ENCODE data around the gene ZRANB3.
A peak's percentile ranks its signal among the peaks of the same experiment; 100 is the strongest.
"Not testable (repeated sequence)": the region's sequence is repeated elsewhere in the genome, so short reads cannot be mapped to it uniquely, and the experiment has no call there.

Gene ZRANB3

DNA sequence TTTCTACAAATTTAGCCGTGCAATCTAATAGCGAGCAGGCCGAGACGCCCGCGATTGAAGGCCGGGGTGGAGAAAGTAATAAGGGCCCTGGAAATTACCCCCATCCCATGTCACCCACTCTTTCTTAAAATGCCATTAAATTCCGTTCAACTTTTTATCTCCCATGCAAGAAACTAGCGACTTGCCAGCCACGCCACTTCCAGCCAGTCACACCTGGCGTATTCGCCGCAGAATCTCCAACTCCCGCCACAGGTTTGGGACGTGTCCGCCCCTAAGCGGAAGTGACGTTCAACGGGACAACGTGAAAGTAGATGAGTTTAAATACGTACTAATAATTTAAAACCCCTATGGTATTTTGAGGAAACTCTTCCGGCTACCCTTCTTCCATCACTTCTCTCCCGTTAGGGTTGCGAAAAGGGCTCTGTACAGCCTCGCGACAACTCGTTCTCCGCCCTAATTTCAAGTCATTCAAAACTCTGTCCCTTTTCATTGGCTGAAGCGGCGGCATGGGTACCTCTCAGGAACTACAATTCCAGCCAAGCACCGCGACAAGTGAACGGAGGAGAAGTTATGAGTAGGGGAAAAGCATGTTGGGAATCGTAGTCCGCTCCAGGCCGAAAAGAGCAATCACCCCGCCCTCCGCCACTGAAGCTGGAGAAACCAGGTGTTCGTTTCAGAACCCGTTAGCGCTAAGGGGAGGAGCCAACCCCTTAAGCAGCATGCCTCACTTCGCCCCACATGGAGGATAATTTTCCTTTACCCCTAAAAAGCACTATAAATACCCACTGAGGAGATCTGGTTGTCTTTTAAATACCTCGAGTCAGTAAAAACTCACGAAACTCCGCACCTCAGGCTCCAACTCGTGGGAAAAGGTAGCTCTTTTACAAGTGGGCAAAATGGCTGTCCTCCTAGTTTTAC, at the start of gene ZRANB3:
TSS of gene ZRANB3 (minus strand) at position 906 of the 918 bp plus-strand sequence.
- peak; percentile 91 for DNase-seq

DNA sequence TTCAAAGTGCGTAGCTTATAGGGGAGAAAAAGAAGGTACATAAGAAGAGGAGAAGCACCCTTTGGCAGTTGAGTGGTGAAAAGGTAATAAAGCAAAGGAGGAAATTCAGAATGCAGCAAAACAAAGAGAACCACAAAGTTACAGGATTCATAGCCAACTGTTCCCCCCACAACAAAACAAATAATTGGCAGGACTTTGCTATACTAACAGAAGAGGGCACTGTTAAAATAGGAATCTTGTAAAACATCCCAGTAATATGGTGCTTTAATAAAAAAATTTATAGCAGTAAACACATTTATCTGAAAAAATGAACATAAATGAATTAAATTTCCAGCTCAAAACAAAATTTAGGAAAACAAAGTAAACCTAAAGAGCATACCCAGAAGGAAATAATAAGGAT, 42.6 kb upstream of the ZRANB3 start:
- DNase-seq, result no peak

DNA sequence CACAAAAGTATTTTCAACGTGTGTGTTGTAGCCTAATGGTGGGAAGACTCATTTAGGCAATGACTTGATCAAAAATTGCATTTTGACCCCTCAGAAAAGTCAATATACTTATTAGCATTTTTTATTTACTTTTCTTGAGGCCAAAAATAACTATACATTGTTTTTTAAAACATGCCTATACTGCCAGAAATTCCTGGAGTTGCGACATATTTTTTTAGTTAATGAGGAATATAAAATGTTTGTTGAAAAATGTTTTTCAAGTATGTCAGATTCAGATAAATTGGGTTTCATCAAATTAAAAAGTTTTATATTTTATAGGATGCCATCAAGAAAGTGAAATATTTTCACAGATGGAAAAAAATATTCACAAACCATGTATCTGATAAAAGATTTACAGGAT, 39.9 kb upstream of the ZRANB3 start:
- DNase-seq, result no peak

DNA sequence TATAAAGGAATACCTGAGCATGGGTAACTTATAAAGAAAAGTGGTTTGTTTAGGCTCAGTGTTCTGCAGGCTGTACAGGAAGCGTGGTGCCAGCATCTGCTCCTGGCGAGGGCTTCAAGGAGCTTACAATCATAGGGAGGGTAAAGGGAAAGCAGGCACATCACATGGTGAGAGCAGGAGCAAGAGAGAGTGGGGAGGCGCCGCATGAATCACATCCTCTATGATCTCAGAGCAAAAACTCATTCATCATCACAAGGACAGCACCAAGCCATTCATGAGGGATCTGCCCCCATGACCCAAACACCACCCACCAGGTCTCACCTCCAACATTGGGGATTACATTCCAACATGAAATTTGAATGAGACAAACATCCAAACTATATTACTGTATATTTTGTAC, 32.8 kb upstream of the ZRANB3 start:
- DNase-seq, result peak; percentile 35

- DNase-seq, result no peak
Observed at GRCh38 chr2:135561925-135562324, 30.9 kb upstream of the ZRANB3 start.

- DNase-seq, result no peak
Observed at GRCh38 chr2:135557530-135557929, 26.5 kb upstream of the ZRANB3 start.

GRCh38 chr2:135555311-135555710, 24.3 kb upstream of the ZRANB3 start:
- DNase-seq, result no peak

GRCh38 chr2:135552887-135553286, 21.9 kb upstream of the ZRANB3 start:
- no peak for DNase-seq

- DNase-seq, result no peak
Observed at GRCh38 chr2:135551356-135551755, 20.3 kb upstream of the ZRANB3 start.

DNA sequence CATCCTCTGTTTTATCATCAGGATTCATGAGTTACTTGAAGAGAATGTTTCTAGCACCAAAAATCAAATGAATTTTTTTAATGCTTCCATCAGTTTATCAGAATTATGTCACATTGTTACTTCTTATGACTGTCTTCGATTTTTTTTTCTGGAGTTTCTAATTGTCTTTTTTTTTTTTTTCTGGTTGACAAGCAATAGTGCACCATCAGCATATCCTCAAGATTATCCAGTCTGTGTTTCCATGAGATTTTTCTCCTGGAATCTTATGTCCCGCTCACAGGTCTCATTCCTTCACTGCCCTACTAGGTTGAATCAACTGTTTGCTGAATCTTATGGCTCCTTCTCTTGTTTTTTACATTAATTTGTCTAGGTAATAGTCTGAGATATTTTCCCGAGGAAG, 16.3 kb upstream of the ZRANB3 start:
- no peak for DNase-seq

DNA sequence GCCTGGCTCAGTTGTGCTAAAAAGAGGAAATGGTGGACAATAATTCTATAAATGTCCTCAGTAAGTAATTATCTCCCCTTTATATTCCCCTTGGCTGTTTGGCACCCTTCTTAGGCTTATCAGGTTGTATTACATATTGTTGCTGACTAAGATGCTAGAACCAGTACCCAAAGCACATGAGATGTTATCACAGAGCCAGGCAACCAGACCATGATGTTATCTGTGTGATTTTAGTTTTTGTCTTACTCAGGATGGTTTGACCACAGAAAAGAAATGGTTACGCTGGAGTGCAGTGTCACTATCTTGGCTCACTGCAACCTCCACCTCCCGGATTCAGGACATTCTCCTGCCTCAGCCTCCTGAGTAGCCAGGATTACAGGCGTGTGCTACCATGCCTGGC, 15.4 kb upstream of the ZRANB3 start:
- no peak for DNase-seq

DNA sequence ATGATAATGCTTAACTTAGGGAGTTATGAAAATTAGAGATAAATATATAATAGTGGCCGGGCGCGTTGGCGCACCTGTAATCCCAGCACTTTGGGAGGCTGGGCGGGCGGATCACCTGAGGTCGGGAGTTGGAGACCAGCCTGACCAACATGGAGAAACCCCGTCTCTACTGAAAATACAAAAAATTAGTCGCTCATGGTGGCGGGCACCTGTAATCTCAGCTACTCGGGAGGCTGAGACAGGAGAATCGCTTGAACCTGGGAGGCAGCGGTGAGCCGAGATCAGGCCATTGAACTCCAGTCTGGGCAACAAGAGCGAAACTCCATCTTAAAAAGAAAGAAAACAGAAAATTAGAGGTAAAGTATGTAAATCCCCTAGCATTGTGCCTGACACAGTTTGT, 2.5 kb upstream of the ZRANB3 start:
- DNase-seq, result not testable (repeated sequence)

- DNase-seq, result no peak
Observed at GRCh38 chr2:135532581-135532980, 1.6 kb upstream of the ZRANB3 start.

GRCh38 chr2:135531231-135532197, 496 bp upstream of the ZRANB3 start, which contains the start of gene R3HDM1:
R3HDM1 (plus strand) TSS chr2:135531484; CDS start chr2:135604846, 73,362 bp downstream.
- peak; percentile 95 for DNase-seq

- no peak for DNase-seq
Observed at GRCh38 chr2:135528006-135528405, 3.0 kb downstream of the ZRANB3 start.

GRCh38 chr2:135525786-135526185, 5.2 kb downstream of the ZRANB3 start:
- DNase-seq, result no peak

DNA sequence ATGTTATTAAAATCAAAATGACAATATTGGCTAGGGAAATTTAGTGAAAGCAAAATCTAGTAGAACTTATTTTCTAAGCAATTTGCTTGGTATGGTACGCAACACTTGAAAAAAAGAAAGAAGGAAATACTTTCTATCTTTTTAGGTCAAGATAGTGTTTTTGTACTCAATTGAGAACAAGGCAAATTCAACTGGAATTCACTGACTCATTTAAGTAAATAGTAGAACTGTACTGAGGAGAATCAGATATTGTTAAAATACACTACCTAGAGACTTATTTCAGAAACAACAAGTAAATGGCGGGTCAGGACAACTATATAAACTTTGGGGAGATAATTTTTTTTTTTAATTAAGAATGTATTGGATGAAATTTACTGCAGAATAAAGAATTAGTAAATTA, 18.9 kb downstream of the ZRANB3 start:
- DNase-seq, result no peak

- DNase-seq, result no peak
Observed at GRCh38 chr2:135510577-135510976, 20.4 kb downstream of the ZRANB3 start.

GRCh38 chr2:135504811-135505210, 26.2 kb downstream of the ZRANB3 start:
- DNase-seq, result no peak

- not testable (repeated sequence) for DNase-seq
Observed at GRCh38 chr2:135498588-135498987, 32.4 kb downstream of the ZRANB3 start.

DNA sequence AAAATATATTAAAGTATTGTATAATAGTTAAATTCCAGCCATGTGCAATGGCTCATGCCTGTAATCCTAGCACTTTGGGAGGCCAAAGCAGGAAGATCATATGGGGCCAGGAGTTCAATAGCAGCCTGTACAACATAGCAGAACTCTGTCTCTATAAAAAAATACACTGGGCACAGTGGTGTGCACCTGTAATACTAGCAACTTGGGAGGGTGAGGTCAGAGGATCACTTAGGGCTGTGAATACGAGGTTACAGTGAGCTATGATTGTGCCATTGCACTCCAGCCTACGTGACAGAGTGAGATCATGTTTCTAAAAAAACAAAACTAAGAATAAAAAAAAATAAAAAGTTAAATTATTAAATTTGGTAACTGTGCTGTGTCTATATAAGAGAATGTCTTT, 36.1 kb downstream of the ZRANB3 start:
- no peak for DNase-seq

DNA sequence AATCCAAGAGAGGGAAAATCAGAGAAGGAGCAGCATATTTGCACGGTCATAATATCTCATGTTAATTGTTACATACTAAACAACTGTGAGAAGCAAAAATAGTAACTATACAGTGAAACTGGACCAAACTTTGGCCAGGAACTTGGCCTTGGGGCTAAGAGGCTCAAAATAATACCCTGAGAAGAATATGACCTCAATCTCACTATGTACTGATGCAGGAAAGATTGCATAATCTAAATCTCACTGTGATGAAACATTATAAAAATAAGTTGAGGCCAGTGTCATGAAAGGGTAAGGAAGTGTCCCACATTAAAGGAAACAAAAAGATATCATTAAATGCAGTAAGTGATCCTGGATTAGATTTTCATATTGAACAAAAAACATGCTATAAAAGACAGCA, 36.5 kb downstream of the ZRANB3 start:
- DNase-seq, result no peak

DNA sequence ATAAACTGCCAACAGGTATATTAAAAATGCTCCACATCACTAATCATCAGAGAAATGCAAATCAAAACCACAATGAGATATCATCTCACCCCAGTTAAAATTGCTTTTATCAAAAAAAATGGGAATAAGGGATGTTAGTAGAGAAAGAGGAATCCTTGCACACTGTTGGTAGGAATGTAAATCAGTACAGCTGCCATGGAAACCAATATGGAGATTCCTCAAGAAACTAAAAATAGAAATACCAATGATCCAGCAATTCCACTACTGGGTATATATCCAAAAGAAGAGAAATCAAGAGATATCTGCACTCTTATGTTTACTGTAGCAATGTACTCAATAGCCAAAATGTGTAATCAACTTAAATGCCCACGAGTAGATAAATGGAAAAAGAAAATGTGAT, 40.6 kb downstream of the ZRANB3 start:
- no peak for DNase-seq

GRCh38 chr2:135485441-135485840, 45.6 kb downstream of the ZRANB3 start:
- no peak for DNase-seq

All from stimulated activated CD8-positive, alpha-beta memory T cell treated with anti-CD3 and anti-CD28 coated beads, Interleukin-4, amount 100 ng/mL, for 48 hours (primary cell).